HCT116 (cell line): ENCODE data around the gene SNX13. TPM values are rescaled to one million over a fixed set of nuclear protein-coding genes. Genes with fewer than 3 reads are reported as not detected.

ENCODE experiments used
- ATAC-seq: fragments of 200-7000 bp; cut with Tn5 transposase; 2 replicates; pipeline ENCODE4 v1.9.1; 2020; ENCODE audit warnings: mild to moderate bottlenecking, moderate library complexity
- BruUV-seq: library from RNA; stranded (reverse); fragments of 400-500 nt; replicated peaks from 2 replicates; lab custom pipeline; 2021; lab: Mats Ljungman, UMichigan
- CTCF ChIA-PET: fragments of 300-600 bp; sonication (Branson Sonifier 250); formaldehyde crosslinking; loops from one replicate; lab custom pipeline; 2021; ENCODE audit warnings: antibody characterized with exemption; lab: Charles Lee
- POLR2A ChIA-PET: fragments of 300-600, 350-600 bp; sonication (Branson Sonifier 250); formaldehyde crosslinking; loops from one replicate; lab custom pipeline; 2021; ENCODE audit warnings: antibody characterized with exemption; lab: Charles Lee
- RAD21 ChIA-PET, 2 experiments: fragments of 300-600 bp; sonication (Branson Sonifier 250); formaldehyde crosslinking; loops; one replicate each; lab custom pipeline; 2023; ENCODE audit warnings: low total read pairs in 2 of 2; ENCODE audit not compliant: uncharacterized antibody in 2 of 2, unreplicated experiment in 2 of 2, low non-redundant PET in 1 of 2; lab: Charles Lee
- DNase-seq: peaks from one replicate; pipeline ENCODE4 v3.0.0-alpha.2; 2010; ENCODE audit warnings: low read depth, low spot score
- H2AFZ ChIP-seq: fragments of 200-600 bp; shearing (Covaris generic), sonication (generic); 2 replicates; pipeline ENCODE4 v1.6.1; 2017; ENCODE audit warnings: low read depth, mixed run types, mixed read lengths, antibody characterized with exemption, low read length; ENCODE audit not compliant: poor library complexity, severe bottlenecking
- H3K27ac ChIP-seq: 2 replicates; pipeline ENCODE4 v1.5.1; 2012; ENCODE audit warnings: low read depth, low read length
- H3K27me3 ChIP-seq: fragments of 200-600 bp; sonication (generic); 2 replicates; pipeline ENCODE4 v1.6.1; 2016; ENCODE audit warnings: mixed run types, low read length, mixed read lengths; ENCODE audit not compliant: insufficient read depth
- H3K36me3 ChIP-seq, 2 experiments: fragments of 200-500 bp in 1 of 2; fragments of 200-600 bp in 1 of 2; sonication (Bioruptor generic) in 1 of 2; sonication (generic) in 1 of 2; 2 replicates each; pipeline versions ENCODE4 v1.5.1 to v1.6.1; 2014 to 2016; ENCODE audit warnings: low read length in 2 of 2, inconsistent platforms in 1 of 2, mixed read lengths in 1 of 2, mixed run types in 1 of 2; ENCODE audit not compliant: insufficient read depth in 2 of 2, control insufficient read depth in 1 of 2
- H3K4me1 ChIP-seq, 2 experiments: fragments of 200-600 bp in 1 of 2; sonication (generic) in 1 of 2; 2 replicates each; pipeline versions ENCODE4 v1.5.1 to v1.6.1; 2012 to 2017; ENCODE audit warnings: low read length in 2 of 2, inconsistent platforms in 1 of 2, mild to moderate bottlenecking in 1 of 2, mixed read lengths in 1 of 2, mixed run types in 1 of 2, moderate library complexity in 1 of 2; ENCODE audit not compliant: insufficient read depth in 2 of 2, control insufficient read depth in 1 of 2
- H3K4me2 ChIP-seq: fragments of 200-600 bp; sonication (generic); 2 replicates; pipeline ENCODE4 v1.6.1; 2017; ENCODE audit warnings: mixed run types, low read length, mixed read lengths
- H3K4me3 ChIP-seq, 2 experiments: fragments of 200-600 bp in 1 of 2; sonication (generic) in 1 of 2; replicated peaks in 1 of 2; 2 replicates each; pipeline ENCODE4 v1.5.1; 2011 to 2016; ENCODE audit warnings: low read length in 2 of 2, control low read depth in 1 of 2, low read depth in 1 of 2, mild to moderate bottlenecking in 1 of 2, mixed read lengths in 1 of 2, mixed run types in 1 of 2
- H3K79me2 ChIP-seq: fragments of 200-600 bp; sonication (generic); 2 replicates; pipeline ENCODE4 v1.6.1; 2017; ENCODE audit warnings: mild to moderate bottlenecking, mixed run types, low read length, moderate library complexity, mixed read lengths; ENCODE audit not compliant: insufficient read depth
- H3K9ac ChIP-seq: fragments of 200-600 bp; sonication (generic); 2 replicates; pipeline ENCODE4 v1.6.1; 2016; ENCODE audit warnings: low read length, mixed read lengths
- H3K9me2 ChIP-seq: fragments of 200-600 bp; sonication (generic), shearing (Covaris generic); 2 replicates; pipeline ENCODE4 v1.6.1; 2017; ENCODE audit warnings: mixed run types, mild to moderate bottlenecking, moderate library complexity; ENCODE audit not compliant: insufficient read depth
- H3K9me3 ChIP-seq, 2 experiments: fragments of 200-500 bp in 1 of 2; fragments of 200-600 bp in 1 of 2; sonication (Bioruptor generic) in 1 of 2; sonication (generic) in 1 of 2; 2 replicates each; pipeline ENCODE4 v1.6.1; 2014 to 2017; ENCODE audit warnings: low read length in 2 of 2, mixed read lengths in 2 of 2, inconsistent platforms in 1 of 2, low read depth in 1 of 2, mild to moderate bottlenecking in 1 of 2, mixed run types in 1 of 2, moderate library complexity in 1 of 2; ENCODE audit not compliant: control insufficient read depth in 1 of 2, insufficient read depth in 1 of 2
- H4K20me1 ChIP-seq: fragments of 200-600 bp; sonication (generic), shearing (Covaris generic); 2 replicates; pipeline ENCODE4 v1.6.1; 2017; ENCODE audit warnings: mixed run types, mild to moderate bottlenecking, moderate library complexity; ENCODE audit not compliant: insufficient read depth
- CEBPB ChIP-seq: IDR thresholded peaks from 2 replicates; pipeline ENCODE4 v1.6.1; 2012; ENCODE audit warnings: low read depth
- EGR1 ChIP-seq: IDR thresholded peaks from 2 replicates; pipeline ENCODE4 v1.6.1; 2012; ENCODE audit warnings: low read depth
- ELF1 ChIP-seq: IDR thresholded peaks from 2 replicates; pipeline ENCODE4 v1.6.1; 2012; ENCODE audit warnings: low read depth, borderline replicate concordance
- EZH2 ChIP-seq: fragments of 200-600 bp; sonication (generic); IDR thresholded peaks from 2 replicates; pipeline ENCODE4 v1.6.1; 2017; ENCODE audit warnings: antibody characterized with exemption, mixed run types
- EZH2phosphoT487 ChIP-seq: fragments of 200-600 bp; IDR thresholded peaks from 2 replicates; pipeline ENCODE4 v1.6.1; 2018; ENCODE audit warnings: antibody characterized with exemption, borderline replicate concordance
- JUND ChIP-seq: IDR thresholded peaks from 2 replicates; pipeline ENCODE4 v1.6.1; 2012
- POLR2AphosphoS5 ChIP-seq: IDR thresholded peaks from 2 replicates; pipeline ENCODE4 v1.6.1; 2011; ENCODE audit warnings: mild to moderate bottlenecking, low read depth, low read length, moderate library complexity
- RAD21 ChIP-seq: IDR thresholded peaks from 2 replicates; pipeline ENCODE4 v1.6.1; 2012; ENCODE audit warnings: low read depth, mild to moderate bottlenecking
- SP1 ChIP-seq: IDR thresholded peaks from 2 replicates; pipeline ENCODE4 v1.6.1; 2012; ENCODE audit warnings: low read depth
- SRF ChIP-seq: IDR thresholded peaks from 2 replicates; pipeline ENCODE4 v1.6.1; 2012; ENCODE audit warnings: low read depth
- TCF7L2 ChIP-seq: IDR thresholded peaks from 2 replicates; pipeline ENCODE4 v1.7.0; 2011; ENCODE audit warnings: borderline replicate concordance, inconsistent platforms; ENCODE audit not compliant: insufficient read depth, insufficient read length; ENCODE audit errors: extremely low read depth
- ZFX ChIP-seq: fragments of 450-650 bp; IDR thresholded peaks from 2 replicates; pipeline ENCODE4 v1.6.1; 2017
- ZNF274 ChIP-seq: fragments of 200-500 bp; sonication (Bioruptor generic); IDR thresholded peaks from 2 replicates; pipeline ENCODE4 v1.6.1; 2014; ENCODE audit warnings: mild to moderate bottlenecking, low read depth, low read length, inconsistent platforms
- intact Hi-C: fragments of 100-400 bp; cut with micrococcal nuclease; formaldehyde crosslinking; loops from 2 replicates; pipeline ENCODE4 v1.10.0; 2022
- total RNA-seq: library from RNA; stranded (reverse); gene quantifications from one replicate; pipeline ENCODE4 v1.2.1, GENCODE V29; 2021; ENCODE audit not compliant: unreplicated experiment
- TF ChIP-seq, protein P1 (sequence below): IDR thresholded peaks from 2 replicates; pipeline ENCODE4 v1.6.1; 2012; ENCODE audit warnings: low read depth
- TF ChIP-seq, protein P2 (sequence below): IDR thresholded peaks from 2 replicates; pipeline ENCODE4 v1.6.1; 2011; ENCODE audit warnings: mild to moderate bottlenecking, low read length, moderate library complexity; ENCODE audit not compliant: insufficient replicate concordance; ENCODE audit errors: extremely low read depth

The SNX13 gene
- total RNA-seq, 1 experiment from 2014 or later: 33.4 TPM

DNA sequence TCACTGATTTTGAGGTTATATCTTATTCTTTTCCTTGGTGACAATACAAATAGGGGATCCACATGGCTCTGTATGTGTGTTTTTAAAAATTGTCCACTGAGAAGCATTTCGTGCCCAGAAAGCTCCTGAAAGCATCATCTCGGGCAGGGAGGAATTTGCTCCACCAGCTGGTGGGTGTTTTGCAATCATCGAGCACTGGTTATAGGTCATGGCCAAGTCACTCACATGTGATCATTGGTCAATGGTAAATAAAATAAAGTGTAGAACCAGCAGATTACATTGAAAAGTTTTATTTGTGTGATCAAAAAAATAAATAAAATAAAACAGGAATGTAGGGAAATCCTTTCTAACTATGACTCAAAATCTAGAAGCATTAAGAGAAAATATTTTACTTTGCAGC lies 23.0 kb upstream of the SNX13 start:
- H2AFZ ChIP-seq: no peak overlapping the region
- no peak overlapping the region for H3K4me3 ChIP-seq
- ATAC-seq (no peak), DNase-seq (no peak)
- no TSS peak for BruUV-seq
- intact Hi-C loops: no loop called here
- H3K27me3 ChIP-seq: no peaks in the 10 kb centered on the region
- no peaks in the 10 kb centered on the region for H4K20me1 ChIP-seq
- ChIA-PET RAD21 (no interaction called here), POLR2A (no interaction called here), CTCF (no interaction called here)
- H3K79me2 ChIP-seq: no peaks in the 10 kb centered on the region
- no peak overlapping the region for H3K27ac ChIP-seq
- no peaks in the 10 kb centered on the region for H3K36me3 ChIP-seq
- no peak overlapping the region for H3K9ac ChIP-seq
- no peak overlapping the region for H3K4me2 ChIP-seq
- TF ChIP-seq RAD21 (no peak), EZH2phosphoT487 (no peak), CEBPB (no peak), ZFX (no peak), EGR1 (no peak), SP1 (no peak), SRF (no peak), POLR2AphosphoS5 (no peak), EZH2 (no peak), ELF1 (no peak), ZNF274 (no peak), TCF7L2 (no peak), JUND (no peak)
- TF ChIP-seq, protein P1, sequence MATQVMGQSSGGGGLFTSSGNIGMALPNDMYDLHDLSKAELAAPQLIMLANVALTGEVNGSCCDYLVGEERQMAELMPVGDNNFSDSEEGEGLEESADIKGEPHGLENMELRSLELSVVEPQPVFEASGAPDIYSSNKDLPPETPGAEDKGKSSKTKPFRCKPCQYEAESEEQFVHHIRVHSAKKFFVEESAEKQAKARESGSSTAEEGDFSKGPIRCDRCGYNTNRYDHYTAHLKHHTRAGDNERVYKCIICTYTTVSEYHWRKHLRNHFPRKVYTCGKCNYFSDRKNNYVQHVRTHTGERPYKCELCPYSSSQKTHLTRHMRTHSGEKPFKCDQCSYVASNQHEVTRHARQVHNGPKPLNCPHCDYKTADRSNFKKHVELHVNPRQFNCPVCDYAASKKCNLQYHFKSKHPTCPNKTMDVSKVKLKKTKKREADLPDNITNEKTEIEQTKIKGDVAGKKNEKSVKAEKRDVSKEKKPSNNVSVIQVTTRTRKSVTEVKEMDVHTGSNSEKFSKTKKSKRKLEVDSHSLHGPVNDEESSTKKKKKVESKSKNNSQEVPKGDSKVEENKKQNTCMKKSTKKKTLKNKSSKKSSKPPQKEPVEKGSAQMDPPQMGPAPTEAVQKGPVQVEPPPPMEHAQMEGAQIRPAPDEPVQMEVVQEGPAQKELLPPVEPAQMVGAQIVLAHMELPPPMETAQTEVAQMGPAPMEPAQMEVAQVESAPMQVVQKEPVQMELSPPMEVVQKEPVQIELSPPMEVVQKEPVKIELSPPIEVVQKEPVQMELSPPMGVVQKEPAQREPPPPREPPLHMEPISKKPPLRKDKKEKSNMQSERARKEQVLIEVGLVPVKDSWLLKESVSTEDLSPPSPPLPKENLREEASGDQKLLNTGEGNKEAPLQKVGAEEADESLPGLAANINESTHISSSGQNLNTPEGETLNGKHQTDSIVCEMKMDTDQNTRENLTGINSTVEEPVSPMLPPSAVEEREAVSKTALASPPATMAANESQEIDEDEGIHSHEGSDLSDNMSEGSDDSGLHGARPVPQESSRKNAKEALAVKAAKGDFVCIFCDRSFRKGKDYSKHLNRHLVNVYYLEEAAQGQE: no peak
- TF ChIP-seq, protein P2, sequence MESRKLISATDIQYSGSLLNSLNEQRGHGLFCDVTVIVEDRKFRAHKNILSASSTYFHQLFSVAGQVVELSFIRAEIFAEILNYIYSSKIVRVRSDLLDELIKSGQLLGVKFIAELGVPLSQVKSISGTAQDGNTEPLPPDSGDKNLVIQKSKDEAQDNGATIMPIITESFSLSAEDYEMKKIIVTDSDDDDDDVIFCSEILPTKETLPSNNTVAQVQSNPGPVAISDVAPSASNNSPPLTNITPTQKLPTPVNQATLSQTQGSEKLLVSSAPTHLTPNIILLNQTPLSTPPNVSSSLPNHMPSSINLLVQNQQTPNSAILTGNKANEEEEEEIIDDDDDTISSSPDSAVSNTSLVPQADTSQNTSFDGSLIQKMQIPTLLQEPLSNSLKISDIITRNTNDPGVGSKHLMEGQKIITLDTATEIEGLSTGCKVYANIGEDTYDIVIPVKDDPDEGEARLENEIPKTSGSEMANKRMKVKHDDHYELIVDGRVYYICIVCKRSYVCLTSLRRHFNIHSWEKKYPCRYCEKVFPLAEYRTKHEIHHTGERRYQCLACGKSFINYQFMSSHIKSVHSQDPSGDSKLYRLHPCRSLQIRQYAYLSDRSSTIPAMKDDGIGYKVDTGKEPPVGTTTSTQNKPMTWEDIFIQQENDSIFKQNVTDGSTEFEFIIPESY: no peak
- no peaks in the 10 kb centered on the region for H3K4me1 ChIP-seq
- H3K9me2 ChIP-seq: no peaks in the 10 kb centered on the region
- H3K9me3 ChIP-seq: no peaks in the 10 kb centered on the region
